ENCODE data around the gene ASH1L.

ASH1L gene

GRCh38 chr1:155326020-155326526, 236.5 kb downstream of the ASH1L start:
- DNase-seq = no peak

GRCh38 chr1:155325603-155325893, 237.1 kb downstream of the ASH1L start:
- DNase-seq = no peak

DNA sequence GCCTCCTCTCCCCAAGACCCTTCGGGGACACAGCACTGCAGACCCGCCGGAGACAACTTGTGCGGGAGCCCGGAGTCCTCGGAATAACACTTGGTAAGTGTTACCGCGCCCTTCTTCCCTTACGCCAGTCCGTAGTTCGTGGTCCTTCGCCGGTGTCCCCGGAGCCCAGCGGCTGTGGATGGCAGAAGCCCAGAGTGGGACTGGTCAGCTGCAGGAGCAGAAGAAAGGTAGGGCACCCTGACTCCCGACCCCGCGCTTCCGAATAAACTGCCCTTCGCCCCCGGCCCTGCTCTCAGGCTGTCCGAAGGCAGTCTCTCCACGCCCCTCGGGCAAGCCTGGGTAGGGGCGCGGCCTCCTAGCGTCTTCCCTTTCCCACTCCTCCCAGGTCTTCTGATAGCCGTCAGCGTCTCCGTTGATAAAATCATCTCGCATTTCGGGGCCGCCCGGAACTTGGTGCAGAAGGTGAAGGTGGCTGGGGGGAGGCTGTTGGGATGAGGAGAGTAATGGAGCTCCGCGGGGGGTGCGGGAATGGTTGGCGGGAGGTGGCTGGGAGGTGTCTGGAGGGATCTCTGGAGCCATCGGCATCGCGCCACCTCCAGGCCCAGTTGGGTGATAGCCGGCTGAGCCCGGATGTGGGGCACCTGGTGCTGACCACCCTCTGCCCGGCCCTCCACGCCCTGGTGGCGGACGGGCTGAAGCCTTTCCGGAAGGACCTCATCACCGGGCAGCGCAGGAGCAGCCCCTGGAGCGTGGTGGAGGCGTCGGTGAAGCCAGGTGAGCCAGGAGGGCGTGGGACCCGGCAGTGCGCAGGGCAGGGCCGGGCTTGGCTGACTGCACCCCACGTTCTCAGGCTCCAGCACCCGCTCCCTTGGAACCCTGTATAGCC, 237.6 kb downstream of the ASH1L start:
- DNase-seq = peak; percentile 66

GRCh38 chr1:155324037-155324716, 238.4 kb downstream of the ASH1L start:
- DNase-seq = peak; percentile 97

DNA sequence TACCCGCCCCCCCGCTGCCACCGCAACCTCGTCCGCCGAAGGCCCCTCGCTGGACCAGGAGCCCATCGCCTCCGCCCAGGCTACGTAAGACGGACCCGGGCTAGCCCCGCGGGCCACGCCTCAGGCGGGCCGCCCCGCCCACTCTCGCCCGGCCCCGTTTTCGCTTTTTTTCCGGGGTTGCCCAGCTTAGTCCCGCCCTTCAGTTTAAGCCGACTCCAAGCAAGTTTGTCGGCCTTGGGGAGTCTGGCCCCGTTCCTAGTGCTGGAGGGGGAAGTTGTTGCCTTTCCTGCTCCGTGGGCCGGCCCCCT, 238.9 kb downstream of the ASH1L start:
- peak; percentile 94 for DNase-seq

GRCh38 chr1:155322953-155323728, 239.5 kb downstream of the ASH1L start:
- peak; percentile 86 for DNase-seq

DNA sequence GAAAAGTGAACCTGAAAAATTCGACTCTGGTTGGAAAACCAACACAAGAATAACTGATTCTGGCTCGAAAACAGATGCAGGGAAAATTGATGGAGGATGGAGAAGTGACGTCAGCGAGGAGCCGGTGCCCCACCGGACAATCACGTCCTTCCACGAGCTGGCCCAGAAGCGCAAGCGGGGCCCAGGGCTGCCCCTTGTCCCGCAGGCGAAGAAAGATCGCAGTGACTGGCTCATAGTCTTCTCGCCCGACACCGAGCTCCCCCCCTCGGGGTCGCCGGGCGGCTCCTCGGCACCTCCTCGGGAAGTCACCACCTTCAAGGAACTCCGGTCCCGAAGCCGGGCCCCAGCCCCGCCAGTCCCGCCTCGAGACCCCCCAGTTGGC, 240.0 kb downstream of the ASH1L start:
- peak; percentile 36 for DNase-seq

DNA sequence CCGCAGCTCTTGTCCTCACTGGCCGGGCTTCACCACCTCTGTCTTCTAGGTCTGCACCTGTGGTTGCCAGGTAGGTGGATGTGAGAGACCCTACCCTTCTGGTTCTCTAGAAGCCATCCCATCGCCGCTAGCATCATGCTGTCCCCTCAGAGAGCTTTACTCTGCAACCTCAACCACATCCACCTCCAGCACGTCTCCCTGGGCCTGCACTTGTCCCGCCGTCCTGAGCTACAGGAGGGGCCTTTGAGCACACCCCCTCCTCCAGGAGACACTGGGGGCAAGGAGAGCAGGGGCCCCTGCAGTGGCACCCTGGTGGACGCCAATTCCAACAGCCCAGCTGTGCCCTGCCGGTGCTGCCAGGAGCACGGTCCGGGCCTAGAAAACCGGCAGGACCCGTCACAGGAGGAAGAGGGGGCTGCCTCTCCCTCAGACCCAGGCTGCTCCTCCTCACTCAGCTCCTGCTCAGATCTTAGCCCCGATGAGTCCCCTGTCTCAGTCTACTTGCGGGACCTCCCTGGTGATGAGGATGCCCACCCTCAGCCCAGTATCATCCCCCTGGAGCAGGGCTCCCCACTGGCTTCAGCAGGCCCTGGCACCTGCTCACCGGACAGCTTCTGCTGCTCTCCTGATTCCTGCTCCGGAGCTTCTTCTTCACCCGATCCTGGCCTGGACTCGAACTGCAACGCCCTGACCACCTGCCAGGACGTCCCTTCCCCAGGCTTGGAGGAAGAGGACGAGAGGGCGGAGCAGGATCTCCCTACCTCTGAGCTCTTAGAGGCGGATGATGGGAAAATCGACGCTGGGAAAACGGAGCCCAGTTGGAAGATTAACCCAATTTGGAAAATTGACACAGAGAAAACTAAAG, 240.7 kb downstream of the ASH1L start:
- DNase-seq = no peak

- peak; percentile 85 for DNase-seq
These were observed 241.7 kb downstream of the ASH1L start, which contains the start of gene RUSC1 for GRCh38 chr1:155320661-155321617. RUSC1 (plus strand) TSS chr1:155320894; CDS start chr1:155321774, 880 bp downstream.

DNA sequence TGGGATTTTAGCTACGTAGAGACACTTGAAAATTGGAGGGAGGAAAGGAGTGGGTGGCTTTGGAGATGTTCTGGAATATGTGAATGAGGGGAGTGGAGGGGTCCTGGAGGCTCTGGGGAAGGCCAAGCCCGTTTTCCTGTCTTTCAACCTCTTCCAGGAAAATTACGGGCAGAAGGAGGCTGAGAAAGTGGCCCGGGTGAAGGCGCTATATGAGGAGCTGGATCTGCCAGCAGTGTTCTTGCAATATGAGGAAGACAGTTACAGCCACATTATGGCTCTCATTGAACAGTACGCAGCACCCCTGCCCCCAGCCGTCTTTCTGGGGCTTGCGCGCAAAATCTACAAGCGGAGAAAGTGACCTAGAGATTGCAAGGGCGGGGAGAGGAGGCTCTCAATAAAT, 242.4 kb downstream of the ASH1L start:
- DNase-seq = no peak

- DNase-seq = no peak
These were observed 243.1 kb downstream of the ASH1L start for GRCh38 chr1:155319536-155319935.

DNA sequence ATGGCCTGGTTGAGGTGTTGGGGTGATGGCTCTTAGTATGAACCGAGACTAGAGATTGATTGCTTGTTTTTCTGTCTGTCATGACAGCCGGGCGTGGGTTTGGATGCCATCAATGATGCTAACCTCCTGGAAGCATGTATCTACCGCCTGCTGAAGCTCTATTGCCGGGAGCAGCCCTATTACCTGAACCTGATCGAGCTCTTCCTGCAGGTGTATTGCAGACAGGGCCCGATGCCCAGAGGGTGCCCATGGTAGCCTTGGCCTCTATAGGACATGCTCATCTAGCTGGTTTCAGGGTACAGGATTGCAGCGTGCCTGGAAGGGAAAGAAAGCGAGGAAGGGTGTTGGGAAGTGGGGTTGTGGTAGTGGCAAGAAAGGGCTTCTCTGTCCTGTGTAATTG, 244.5 kb downstream of the ASH1L start:
- no peak for DNase-seq

DNA sequence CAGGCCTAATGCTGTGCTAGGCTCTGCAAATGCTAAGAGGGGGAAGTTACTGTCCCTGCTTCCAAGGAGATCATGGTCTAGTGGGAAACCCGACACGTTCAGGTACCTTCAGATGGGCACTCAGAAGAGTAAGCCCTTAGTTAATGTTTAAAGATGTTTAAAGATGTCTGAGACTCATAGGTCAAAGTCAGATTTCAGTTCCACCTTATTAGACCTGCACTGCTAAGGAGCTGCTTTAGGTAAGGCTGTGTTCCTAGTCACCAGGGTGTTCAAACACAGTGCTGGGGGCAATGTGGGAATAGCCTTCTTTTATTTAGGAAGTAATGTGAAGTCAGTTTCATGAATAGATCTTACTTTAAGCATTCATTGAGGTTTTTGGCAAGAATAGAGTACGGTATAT, 245.7 kb downstream of the ASH1L start:
- no peak for DNase-seq

DNA sequence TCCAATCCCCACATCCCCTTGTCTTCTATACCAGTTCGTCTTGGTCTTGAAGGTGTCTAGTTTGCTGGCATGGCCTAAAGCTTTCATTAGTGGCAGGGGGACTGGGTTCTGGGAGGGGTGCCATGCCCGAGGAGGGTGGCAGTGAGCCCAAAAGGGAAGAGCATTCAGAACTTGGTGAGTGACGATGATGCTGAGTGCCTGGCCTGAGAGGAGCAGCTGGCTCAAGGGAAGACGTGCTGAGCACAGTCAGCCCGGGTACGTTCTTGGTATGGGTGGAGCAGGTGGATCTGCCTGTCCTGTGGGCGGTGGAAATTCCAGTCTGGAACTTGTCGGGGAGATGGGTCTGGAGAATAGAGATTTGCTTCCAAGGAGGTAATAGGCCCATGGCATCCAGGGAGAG, 249.3 kb downstream of the ASH1L start:
- no peak for DNase-seq

- DNase-seq = peak; percentile 57
These were observed 253.1 kb downstream of the ASH1L start for GRCh38 chr1:155309423-155310021.

DNA sequence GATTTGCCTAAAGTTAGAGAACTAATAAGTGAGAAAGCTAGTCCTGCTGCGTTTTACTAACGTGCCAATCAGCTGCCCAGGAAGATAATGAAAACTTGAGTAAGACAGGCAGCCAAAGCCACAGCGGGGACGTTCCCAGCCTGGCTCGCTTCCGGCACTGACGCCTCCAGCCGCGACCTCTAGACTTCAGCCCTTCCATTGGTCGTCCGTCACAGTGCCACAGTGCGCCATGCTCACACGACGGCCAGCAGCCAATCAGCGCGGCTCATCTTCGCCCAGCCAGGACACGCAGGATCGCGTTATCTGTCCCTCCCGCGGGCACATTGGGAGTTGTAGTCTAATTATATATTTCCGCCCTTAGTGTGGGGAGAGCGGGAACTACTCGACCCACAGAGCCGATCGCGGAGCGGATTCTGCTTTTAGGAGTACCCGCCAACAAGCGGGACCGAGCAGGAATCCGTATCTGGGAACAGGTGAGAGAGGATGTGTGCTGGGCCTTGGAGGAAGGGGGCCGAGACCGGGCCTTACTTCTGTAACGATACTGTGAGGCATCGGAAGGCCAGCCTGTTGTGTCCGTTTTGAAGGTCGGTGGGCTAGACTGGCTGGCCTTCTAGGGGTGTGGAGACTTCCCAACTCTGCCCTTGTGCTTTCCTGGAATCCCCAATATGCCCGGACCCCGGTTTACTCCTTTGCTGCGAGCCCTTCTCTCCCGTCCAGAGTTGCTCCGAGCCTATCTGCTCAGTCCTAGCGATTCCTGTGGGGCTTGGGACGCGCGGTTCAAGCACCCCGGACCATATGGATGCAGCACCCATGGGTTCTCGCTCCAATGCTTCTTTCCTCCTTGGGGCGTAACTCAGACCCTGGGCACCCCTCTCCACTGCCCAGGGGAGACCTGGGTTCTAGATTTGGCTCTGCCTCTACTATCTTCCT, 253.8 kb downstream of the ASH1L start, which contains the start of gene FDPS:
Gene FDPS (plus strand): TSS at position 374 of the 930 bp plus-strand sequence. CDS start 924 bp downstream, outside the sequence.
- DNase-seq = peak; percentile 100

GRCh38 chr1:155307247-155307740, 255.3 kb downstream of the ASH1L start:
- DNase-seq = peak; percentile 91

GRCh38 chr1:155305881-155306391, 256.7 kb downstream of the ASH1L start:
- DNase-seq = no peak

GRCh38 chr1:155304558-155305063, 258.0 kb downstream of the ASH1L start:
- no peak for DNase-seq
